Measurements from ENCODE around the gene LRPAP1.
A peak's percentile ranks its signal among the peaks of the same experiment; 100 is the strongest.
"Not testable (repeated sequence)": the region's sequence is repeated elsewhere in the genome, so short reads cannot be mapped to it uniquely, and the experiment has no call there.

The LRPAP1 gene, protein sequence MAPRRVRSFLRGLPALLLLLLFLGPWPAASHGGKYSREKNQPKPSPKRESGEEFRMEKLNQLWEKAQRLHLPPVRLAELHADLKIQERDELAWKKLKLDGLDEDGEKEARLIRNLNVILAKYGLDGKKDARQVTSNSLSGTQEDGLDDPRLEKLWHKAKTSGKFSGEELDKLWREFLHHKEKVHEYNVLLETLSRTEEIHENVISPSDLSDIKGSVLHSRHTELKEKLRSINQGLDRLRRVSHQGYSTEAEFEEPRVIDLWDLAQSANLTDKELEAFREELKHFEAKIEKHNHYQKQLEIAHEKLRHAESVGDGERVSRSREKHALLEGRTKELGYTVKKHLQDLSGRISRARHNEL

GRCh38 chr4:3531879-3532750 lies at the start of gene LRPAP1:
Gene LRPAP1 (minus strand): TSS chr4:3532422. CDS start chr4:3532412, 10 bp downstream.
- peak; percentile 78 to 79 for DNase-seq (ENCODE audit: extremely low read depth in 1 of 2, low read depth in 1 of 2)

DNA sequence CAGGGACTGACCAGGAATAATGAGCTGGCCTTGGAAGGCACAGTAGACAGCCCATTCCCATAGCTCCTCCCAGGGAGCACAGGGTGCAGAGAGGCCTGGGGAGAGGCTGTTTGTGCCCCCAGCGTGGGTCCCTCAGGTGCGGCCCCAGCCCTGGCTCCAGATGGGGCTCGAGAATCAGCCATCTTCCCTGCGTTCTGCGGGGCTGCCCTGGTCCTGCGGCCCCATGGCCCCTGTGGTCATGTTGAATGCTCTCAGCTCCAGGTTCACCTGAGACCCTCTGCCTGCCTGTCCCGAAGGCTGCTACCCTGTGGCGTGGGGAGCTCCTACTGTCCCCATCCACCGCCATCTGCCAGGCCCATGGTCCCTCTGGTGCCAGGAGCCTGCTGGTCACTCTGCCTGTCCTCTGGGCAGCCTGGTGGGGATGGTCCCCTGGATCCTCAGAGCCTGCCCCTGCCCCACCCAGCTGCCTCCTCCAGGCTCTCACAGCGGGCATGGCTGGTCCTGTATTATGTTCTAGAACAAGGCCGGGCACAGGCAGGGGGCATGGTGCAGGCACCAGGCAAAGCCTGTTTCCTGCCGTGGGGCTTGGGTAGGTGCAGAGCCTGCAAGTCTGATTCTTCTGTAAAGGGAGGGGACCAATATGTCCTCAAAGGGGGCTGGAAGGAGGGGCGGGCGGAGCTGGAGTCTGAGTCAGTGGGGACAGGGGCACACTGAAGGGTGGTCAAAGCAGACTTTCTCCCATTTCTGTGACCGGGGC lies 49.3 kb upstream of the LRPAP1 start:
- DNase-seq (ENCODE audit: extremely low read depth in 1 of 2, low read depth in 1 of 2) = not testable (repeated sequence)

DNA sequence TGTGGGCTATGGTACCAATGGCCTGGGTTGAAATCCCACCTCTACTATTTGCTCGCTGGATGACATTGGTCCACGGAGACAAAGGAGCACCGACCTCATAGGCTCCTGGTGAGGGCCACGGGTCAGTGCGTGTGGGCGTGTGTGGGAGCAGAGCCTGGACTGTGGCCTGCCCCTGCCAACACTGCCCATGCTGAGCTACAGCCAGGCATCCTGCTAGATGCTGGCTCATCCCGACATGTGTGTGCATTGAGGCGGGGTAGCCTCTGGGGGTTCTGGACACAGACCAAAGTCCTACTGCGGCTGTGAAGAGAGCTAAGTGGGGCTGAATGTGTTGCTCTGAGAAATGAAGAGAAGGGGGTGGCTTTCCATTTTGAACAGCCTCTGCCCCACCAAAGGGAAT lies 48.6 kb upstream of the LRPAP1 start:
- not testable (repeated sequence) for DNase-seq (ENCODE audit: extremely low read depth in 1 of 2, low read depth in 1 of 2)

- DNase-seq (ENCODE audit: extremely low read depth in 1 of 2, low read depth in 1 of 2) = not testable (repeated sequence)
These were observed 46.4 kb upstream of the LRPAP1 start for GRCh38 chr4:3578527-3579144.

DNA sequence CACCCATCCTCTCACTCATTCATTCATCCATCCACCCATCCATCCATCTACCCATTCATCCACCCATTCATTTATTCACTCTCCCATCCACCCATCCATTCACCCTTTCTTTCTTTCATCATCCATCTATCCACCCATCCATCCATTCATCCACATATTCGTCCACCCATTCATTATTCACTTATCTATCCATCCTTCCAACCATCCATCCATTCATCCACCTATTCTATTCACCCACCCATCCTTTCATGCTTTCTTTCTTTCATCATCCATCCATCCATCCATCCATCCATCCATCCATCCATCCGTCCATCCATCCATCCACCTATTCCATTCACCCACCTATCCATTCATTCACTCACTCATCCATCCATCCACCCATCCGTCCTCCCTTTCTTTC lies 45.8 kb upstream of the LRPAP1 start:
- not testable (repeated sequence) for DNase-seq (ENCODE audit: extremely low read depth in 1 of 2, low read depth in 1 of 2)

DNA sequence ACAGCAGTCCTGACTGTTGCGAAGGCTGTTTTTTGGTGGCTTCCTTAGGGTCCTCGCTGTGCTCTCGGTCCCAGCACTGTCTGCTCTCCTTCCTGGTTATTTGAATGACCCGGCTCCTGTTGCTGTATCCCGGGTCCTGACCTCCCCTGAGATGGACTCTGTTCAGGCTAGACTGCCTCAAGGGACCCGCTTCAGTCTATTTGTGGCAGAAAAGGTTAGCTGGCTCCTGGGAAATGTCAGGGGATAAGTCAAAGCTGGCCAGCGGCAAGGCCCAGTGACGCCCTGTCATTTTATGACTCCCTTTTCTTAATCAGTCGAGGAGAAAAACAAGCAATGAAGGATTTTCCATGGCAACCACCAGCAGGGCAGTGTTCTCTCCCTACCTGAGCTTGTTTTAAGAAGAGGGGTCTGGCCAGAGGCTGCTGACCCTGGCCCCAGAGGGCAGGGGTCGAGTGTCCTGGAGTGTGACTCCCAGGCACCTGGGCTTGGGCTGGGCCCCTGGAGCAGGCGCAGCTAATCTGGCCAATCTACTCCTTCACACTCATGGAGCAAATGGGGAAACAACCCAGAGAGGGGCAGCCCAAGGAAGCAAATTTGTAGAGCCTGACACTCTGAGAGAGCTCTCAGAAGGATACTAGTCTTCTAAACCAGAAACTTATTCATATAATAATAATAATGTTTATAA lies 45.1 kb upstream of the LRPAP1 start:
- DNase-seq (ENCODE audit: extremely low read depth in 1 of 2, low read depth in 1 of 2) = not testable (repeated sequence)

DNA sequence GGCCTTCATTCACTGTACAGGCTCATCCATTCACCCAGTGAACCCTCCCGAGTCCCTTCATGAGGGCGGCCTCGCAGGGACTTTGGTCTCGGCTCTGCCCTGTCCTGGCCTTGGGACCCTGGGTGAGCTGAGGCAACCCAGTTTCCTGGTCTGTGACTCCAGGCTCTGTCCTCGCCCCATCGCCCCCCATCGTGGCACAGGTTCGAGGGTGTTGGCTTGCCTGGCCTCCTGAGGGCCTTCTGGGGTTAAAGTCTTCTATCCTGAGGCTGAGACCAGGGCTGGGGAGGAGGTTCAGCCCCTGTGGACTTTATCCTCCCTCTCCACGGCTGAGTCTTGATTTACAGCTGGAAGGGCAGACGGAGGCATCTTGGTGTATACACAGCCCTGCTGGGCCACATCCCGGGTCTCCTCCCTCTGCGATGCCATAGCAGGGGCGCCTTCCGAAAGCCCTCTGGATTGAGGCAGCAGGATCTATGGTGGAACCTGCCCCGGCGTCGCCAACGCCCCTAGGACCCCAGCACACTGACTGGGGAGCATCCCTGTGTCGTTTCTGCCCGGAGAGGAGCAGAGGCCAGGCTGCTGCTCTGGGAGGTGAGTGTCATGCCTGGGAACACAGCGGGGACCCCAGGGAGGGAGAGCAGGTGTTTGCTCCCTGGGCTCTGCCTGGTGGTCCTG lies 44.4 kb upstream of the LRPAP1 start:
- not testable (repeated sequence) for DNase-seq (ENCODE audit: extremely low read depth in 1 of 2, low read depth in 1 of 2)

- not testable (repeated sequence) for DNase-seq (ENCODE audit: extremely low read depth in 1 of 2, low read depth in 1 of 2)
These were observed 43.5 kb upstream of the LRPAP1 start for GRCh38 chr4:3575426-3576369.

GRCh38 chr4:3574865-3575264 lies 42.6 kb upstream of the LRPAP1 start:
- not testable (repeated sequence) for DNase-seq (ENCODE audit: extremely low read depth in 1 of 2, low read depth in 1 of 2)

DNA sequence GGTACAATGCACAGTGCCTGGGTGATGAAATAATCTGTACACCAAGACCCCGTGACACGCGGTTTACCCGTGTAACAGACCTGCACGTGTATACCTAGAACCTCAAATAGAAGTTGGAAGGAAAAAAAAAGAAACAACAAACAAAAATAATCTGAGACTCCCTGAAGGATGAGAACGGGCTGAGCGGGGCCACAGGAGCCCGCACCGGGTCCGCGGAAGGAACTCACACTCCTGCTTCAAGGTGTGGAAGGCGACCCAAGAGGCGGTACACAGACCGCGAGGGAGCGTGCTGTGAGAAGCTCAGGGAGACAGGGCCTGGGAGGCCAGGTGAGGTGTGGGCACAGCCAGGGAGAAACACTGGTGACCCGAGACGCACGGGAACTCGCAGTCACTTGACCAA lies 42.1 kb upstream of the LRPAP1 start:
- DNase-seq (ENCODE audit: extremely low read depth in 1 of 2, low read depth in 1 of 2) = not testable (repeated sequence)

DNA sequence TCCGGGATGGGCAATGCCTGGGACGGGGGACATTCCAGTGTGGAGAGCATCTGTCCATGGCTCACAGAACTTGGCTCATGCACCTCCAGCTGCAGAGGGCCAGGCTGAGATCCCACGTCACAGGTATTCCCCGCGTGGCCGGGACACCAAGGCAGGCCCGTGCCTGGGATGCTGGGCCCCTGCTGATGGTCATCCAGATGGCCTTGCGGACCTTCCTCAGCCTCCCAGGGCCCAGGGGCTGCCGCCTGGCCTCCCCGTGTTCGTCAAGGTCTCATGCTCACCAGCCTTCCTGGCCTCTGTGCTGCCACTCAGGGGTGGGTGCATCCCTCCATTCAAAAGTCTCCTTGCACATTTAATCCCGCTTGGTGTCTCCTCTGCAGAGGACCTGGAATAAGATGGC lies 40.9 kb upstream of the LRPAP1 start:
- DNase-seq (ENCODE audit: extremely low read depth in 1 of 2, low read depth in 1 of 2) = no peak

- DNase-seq (ENCODE audit: extremely low read depth in 1 of 2, low read depth in 1 of 2) = no peak
These were observed 40.1 kb upstream of the LRPAP1 start for GRCh38 chr4:3572363-3572762.

DNA sequence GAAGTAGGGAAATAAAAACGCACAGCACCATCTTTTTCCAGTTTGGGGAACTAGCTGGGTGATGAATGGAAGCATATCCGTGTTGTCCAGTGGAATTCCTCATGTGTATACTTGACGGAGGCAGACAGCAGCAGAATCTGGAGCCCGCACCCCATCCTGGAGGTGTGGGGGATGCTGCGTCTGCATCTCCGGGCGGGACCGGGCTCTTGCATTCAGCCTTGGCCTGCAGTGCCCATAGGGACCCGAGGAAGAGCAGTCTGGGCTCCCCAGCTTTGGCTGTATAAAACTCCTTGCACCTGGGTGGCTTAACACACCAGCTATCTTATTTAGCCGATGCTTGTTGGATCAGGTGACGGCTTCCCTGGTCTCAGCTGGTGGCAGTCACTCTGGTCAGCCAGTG lies 39.7 kb upstream of the LRPAP1 start:
- DNase-seq (ENCODE audit: extremely low read depth in 1 of 2, low read depth in 1 of 2) = no peak

- not testable (repeated sequence) for DNase-seq (ENCODE audit: extremely low read depth in 1 of 2, low read depth in 1 of 2)
These were observed 38.7 kb upstream of the LRPAP1 start for GRCh38 chr4:3570923-3571322.

GRCh38 chr4:3569611-3570010 lies 37.4 kb upstream of the LRPAP1 start:
- DNase-seq (ENCODE audit: extremely low read depth in 1 of 2, low read depth in 1 of 2) = not testable (repeated sequence)

DNA sequence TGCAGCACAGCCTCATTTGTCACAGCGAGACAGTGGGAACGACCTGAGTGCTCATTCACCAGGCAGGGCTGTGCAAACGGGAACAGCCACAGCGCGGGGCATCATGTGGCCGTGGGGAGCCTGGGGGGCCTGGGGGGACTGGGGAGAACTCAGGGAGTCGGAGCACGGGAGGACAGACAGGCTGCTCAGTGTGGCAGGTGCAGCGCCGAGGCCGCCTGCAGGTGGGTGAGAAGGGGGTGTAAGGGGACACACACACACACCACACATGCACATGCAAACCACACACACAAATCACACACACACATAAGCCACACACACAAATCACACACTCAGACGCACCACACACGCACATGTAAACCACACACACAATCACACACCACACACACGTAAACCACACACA lies 34.5 kb upstream of the LRPAP1 start:
- DNase-seq (ENCODE audit: extremely low read depth in 1 of 2, low read depth in 1 of 2) = not testable (repeated sequence)

DNA sequence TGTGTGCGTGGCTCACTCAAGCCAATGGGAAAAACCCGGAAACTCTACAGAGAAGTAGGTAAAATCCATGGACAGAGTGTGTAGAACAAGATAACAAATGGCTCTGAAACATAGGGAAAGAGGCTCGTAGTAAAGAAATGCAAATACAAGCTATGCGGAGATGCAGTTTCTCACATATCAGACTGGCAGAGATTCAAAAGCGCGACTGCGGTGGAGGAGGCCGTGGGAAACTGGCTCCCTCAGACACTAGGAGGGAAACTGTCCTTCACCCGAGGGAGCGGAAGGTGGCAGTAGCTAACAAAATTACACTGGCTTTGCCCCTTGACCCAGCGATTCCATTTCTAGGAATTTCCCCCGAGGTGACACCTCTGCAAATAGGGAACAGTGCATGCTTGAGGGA lies 34.1 kb upstream of the LRPAP1 start:
- DNase-seq (ENCODE audit: extremely low read depth in 1 of 2, low read depth in 1 of 2) = not testable (repeated sequence)

GRCh38 chr4:3564948-3565347 lies 32.7 kb upstream of the LRPAP1 start:
- not testable (repeated sequence) for DNase-seq (ENCODE audit: extremely low read depth in 1 of 2, low read depth in 1 of 2)

All from stimulated activated CD8-positive, alpha-beta memory T cell treated with anti-CD3 and anti-CD28 coated beads, Interleukin-7, amount 100 ng/mL, for 48 hours (primary cell).